HL-60 (cell line): Measurements from ENCODE around the gene ARRDC5.
A peak's percentile ranks its signal among the peaks of the same experiment; 100 is the strongest.

Source experiments
- DNase-seq, 2 experiments: peaks; one replicate each; pipeline ENCODE4 v3.0.0-alpha.2; 2010 to 2020; ENCODE audit warnings: low read depth in 1 of 2, low spot score in 1 of 2
- H3K27ac ChIP-seq: fragments of 250-450 bp; sonication (Bioruptor Pico); replicated peaks from 2 replicates; pipeline ENCODE4 v1.5.1; 2020; ENCODE audit warnings: mild to moderate bottlenecking, moderate library complexity
- H3K27me3 ChIP-seq: fragments of 250-450 bp; sonication (Bioruptor Pico); 2 replicates; pipeline ENCODE4 v1.5.1; 2021; ENCODE audit warnings: mild to moderate bottlenecking, moderate library complexity; ENCODE audit not compliant: insufficient read depth, poor library complexity, severe bottlenecking
- H3K4me3 ChIP-seq: replicated peaks from 2 replicates; pipeline ENCODE4 v1.5.1; 2011; ENCODE audit warnings: mild to moderate bottlenecking, control low read depth, low read length; ENCODE audit not compliant: insufficient read depth
- GABPA ChIP-seq: IDR thresholded peaks from 2 replicates; pipeline ENCODE4 v1.6.1; 2012; ENCODE audit warnings: low read depth
- POLR2AphosphoS5 ChIP-seq: IDR thresholded peaks from 2 replicates; pipeline ENCODE4 v1.6.1; 2012; ENCODE audit warnings: low read depth
- SPI1 ChIP-seq: IDR thresholded peaks from 2 replicates; pipeline ENCODE4 v1.6.1; 2012; ENCODE audit warnings: low read depth, mild to moderate bottlenecking, borderline replicate concordance
- TF ChIP-seq, protein P1 (sequence below): IDR thresholded peaks from one replicate; pipeline ENCODE4 v1.5.1; 2011; ENCODE audit warnings: low read length, control low read depth, inconsistent platforms; ENCODE audit not compliant: insufficient read depth
- TF ChIP-seq, protein P2 (sequence below): IDR thresholded peaks from 2 replicates; pipeline ENCODE4 v1.6.1; 2012; ENCODE audit warnings: low read depth; ENCODE audit not compliant: insufficient replicate concordance

ARRDC5 gene

GRCh38 chr19:4867534-4868285 is 35.0 kb downstream of the ARRDC5 start, which contains the start of gene PLIN3:
Gene PLIN3 (minus strand): TSS chr19:4867667. CDS start chr19:4861394, 6,273 bp downstream.
- H3K27me3 ChIP-seq = no peaks in the 10 kb centered on the region
- peak within 1 kb of the TSS; percentile 88 for H3K4me3 ChIP-seq
- DNase-seq = peak; percentile 89 to 95
- 0 out of 2 replicates have a peak, but pooled peaks have one; percentile 13 for TF ChIP-seq POLR2AphosphoS5
- TF ChIP-seq GABPA = no peak
- TF ChIP-seq SPI1 = no peak
- TF ChIP-seq, protein P1, sequence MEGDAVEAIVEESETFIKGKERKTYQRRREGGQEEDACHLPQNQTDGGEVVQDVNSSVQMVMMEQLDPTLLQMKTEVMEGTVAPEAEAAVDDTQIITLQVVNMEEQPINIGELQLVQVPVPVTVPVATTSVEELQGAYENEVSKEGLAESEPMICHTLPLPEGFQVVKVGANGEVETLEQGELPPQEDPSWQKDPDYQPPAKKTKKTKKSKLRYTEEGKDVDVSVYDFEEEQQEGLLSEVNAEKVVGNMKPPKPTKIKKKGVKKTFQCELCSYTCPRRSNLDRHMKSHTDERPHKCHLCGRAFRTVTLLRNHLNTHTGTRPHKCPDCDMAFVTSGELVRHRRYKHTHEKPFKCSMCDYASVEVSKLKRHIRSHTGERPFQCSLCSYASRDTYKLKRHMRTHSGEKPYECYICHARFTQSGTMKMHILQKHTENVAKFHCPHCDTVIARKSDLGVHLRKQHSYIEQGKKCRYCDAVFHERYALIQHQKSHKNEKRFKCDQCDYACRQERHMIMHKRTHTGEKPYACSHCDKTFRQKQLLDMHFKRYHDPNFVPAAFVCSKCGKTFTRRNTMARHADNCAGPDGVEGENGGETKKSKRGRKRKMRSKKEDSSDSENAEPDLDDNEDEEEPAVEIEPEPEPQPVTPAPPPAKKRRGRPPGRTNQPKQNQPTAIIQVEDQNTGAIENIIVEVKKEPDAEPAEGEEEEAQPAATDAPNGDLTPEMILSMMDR = no peak
- TF ChIP-seq, protein P2, sequence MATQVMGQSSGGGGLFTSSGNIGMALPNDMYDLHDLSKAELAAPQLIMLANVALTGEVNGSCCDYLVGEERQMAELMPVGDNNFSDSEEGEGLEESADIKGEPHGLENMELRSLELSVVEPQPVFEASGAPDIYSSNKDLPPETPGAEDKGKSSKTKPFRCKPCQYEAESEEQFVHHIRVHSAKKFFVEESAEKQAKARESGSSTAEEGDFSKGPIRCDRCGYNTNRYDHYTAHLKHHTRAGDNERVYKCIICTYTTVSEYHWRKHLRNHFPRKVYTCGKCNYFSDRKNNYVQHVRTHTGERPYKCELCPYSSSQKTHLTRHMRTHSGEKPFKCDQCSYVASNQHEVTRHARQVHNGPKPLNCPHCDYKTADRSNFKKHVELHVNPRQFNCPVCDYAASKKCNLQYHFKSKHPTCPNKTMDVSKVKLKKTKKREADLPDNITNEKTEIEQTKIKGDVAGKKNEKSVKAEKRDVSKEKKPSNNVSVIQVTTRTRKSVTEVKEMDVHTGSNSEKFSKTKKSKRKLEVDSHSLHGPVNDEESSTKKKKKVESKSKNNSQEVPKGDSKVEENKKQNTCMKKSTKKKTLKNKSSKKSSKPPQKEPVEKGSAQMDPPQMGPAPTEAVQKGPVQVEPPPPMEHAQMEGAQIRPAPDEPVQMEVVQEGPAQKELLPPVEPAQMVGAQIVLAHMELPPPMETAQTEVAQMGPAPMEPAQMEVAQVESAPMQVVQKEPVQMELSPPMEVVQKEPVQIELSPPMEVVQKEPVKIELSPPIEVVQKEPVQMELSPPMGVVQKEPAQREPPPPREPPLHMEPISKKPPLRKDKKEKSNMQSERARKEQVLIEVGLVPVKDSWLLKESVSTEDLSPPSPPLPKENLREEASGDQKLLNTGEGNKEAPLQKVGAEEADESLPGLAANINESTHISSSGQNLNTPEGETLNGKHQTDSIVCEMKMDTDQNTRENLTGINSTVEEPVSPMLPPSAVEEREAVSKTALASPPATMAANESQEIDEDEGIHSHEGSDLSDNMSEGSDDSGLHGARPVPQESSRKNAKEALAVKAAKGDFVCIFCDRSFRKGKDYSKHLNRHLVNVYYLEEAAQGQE = no peak
- peak within 1 kb of the TSS; percentile 73 for H3K27ac ChIP-seq

DNA sequence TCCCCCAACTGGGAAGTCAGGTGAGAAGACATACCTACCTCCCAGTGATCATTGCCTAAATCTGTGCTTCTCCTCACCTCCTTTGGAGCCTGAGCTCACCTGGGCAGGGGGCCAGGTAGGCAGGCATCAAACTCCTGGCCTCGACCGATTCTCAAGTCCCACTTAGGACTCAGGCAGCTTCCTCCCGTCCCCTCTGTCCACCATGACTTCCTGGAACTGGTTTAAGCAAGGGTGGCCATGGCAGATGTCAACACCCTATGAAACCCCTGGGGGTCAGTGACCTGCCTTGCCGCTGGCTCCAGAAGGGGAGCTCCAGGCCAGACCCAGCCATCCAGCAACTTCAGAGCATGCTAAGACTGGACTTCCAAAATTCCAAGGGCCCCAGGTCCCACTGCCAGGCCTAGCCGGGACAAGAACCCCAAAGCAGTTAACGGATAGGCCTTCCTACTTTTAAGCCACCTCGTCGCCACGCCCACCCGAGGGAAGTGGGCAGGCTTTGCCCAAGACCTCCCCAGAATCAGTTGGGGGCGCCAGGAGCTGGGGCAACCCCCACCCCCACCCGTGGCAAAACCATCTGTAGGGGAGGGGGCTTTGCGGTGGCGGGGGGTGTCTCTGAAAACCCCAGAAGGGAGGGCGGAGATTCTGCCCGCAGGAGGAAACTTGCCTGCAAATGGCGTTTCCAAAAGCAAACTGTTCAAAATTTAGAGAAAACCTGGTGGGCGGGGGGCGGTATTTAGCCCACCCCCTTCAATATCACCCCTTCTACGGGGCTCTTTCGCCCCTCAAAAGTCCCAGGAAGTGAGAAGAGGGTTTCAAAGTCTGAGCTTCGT is 35.9 kb downstream of the ARRDC5 start:
- H3K27ac ChIP-seq = peak overlapping the region; percentile 73
- peak; percentile 63 to 64 for DNase-seq
- TF ChIP-seq, protein P2 = no peak
- TF ChIP-seq, protein P1 = no peak
- TF ChIP-seq POLR2AphosphoS5 (no peak), GABPA (no peak), SPI1 (peak; percentile 42; the same call in 1 of the 2 replicates)
- H3K4me3 ChIP-seq = peak overlapping the region; percentile 88
- H3K27me3 ChIP-seq = no peaks in the 10 kb centered on the region

GRCh38 chr19:4861147-4861546 is 41.5 kb downstream of the ARRDC5 start:
- TF ChIP-seq SPI1 (no peak), GABPA (no peak), POLR2AphosphoS5 (no peak)
- TF ChIP-seq, protein P1 = no peak
- TF ChIP-seq, protein P2 = no peak
- H3K27ac ChIP-seq = no peak overlapping the region
- DNase-seq = no peak
- H3K27me3 ChIP-seq = no peaks in the 10 kb centered on the region
- no peak overlapping the region for H3K4me3 ChIP-seq
